PC-3 (cell line): ENCODE data around the gene ACAN. TPM values are rescaled to one million over a fixed set of nuclear protein-coding genes. Genes with fewer than 3 reads are reported as not detected.

Experiments
- ATAC-seq: fragments of 200-7000 bp; cut with Tn5 transposase; 2 replicates; pipeline ENCODE4 v1.9.1; 2020; ENCODE audit warnings: mild to moderate bottlenecking, moderate library complexity
- BruUV-seq: library from RNA; stranded (reverse); fragments of 400-500 nt; replicated peaks from 2 replicates; lab custom pipeline; 2021; lab: Mats Ljungman, UMichigan
- CTCF ChIA-PET: fragments of 300-600 bp; sonication (Branson Sonifier 250); formaldehyde crosslinking; loops from one replicate; lab custom pipeline; 2022; ENCODE audit warnings: antibody characterized with exemption; lab: Charles Lee
- POLR2A ChIA-PET: fragments of 300-600 bp; sonication (Branson Sonifier 250); formaldehyde crosslinking; loops from one replicate; lab custom pipeline; 2022; ENCODE audit warnings: antibody characterized with exemption; ENCODE audit not compliant: unreplicated experiment; lab: Charles Lee
- DNase-seq: peaks from one replicate; pipeline ENCODE4 v3.0.0-alpha.2; 2015
- H2AFZ ChIP-seq: fragments of 300-600 bp; sonication (generic); 2 replicates; pipeline ENCODE4 v1.6.0; 2016; ENCODE audit warnings: antibody characterized with exemption, low read length
- H3F3A ChIP-seq: fragments of 300-600 bp; sonication (generic); one replicate; pipeline ENCODE4 v1.6.0; 2017; ENCODE audit warnings: antibody characterized with exemption, low read length, control low read depth, mild to moderate bottlenecking; ENCODE audit not compliant: unreplicated experiment
- H3K27ac ChIP-seq: fragments of 300-600 bp; sonication (generic); 2 replicates; pipeline ENCODE4 v1.5.1; 2016; ENCODE audit warnings: mild to moderate bottlenecking, low read length
- H3K27me3 ChIP-seq: fragments of 300-600 bp; sonication (generic); 2 replicates; pipeline ENCODE4 v1.6.1; 2016; ENCODE audit warnings: low read length, mixed read lengths
- H3K36me3 ChIP-seq: fragments of 300-600 bp; sonication (generic); 2 replicates; pipeline ENCODE4 v1.6.1; 2016; ENCODE audit warnings: low read depth, mixed run types, low read length, mixed read lengths
- H3K4me1 ChIP-seq: fragments of 300-600 bp; sonication (generic); 2 replicates; pipeline ENCODE4 v1.5.1; 2016; ENCODE audit warnings: low read length; ENCODE audit not compliant: insufficient read depth
- H3K4me2 ChIP-seq: fragments of 300-600 bp; sonication (generic); 2 replicates; pipeline ENCODE4 v1.6.0; 2016; ENCODE audit warnings: low read length
- H3K4me3 ChIP-seq: fragments of 300-600 bp; sonication (generic); 2 replicates; pipeline ENCODE4 v1.5.1; 2016; ENCODE audit warnings: mild to moderate bottlenecking, low read length, mixed read lengths
- H3K79me2 ChIP-seq: fragments of 300-600 bp; sonication (generic); 2 replicates; pipeline ENCODE4 v1.6.1; 2017; ENCODE audit warnings: low read length, mixed read lengths
- H3K9ac ChIP-seq: fragments of 300-600 bp; sonication (generic); 2 replicates; pipeline ENCODE4 v1.6.0; 2016; ENCODE audit warnings: mild to moderate bottlenecking, low read length
- H3K9me2 ChIP-seq: fragments of 300-600 bp; sonication (generic); replicated peaks from 2 replicates; pipeline ENCODE4 v1.6.1; 2016; ENCODE audit warnings: mixed run types, low read length, mixed read lengths
- H3K9me3 ChIP-seq: fragments of 300-600 bp; sonication (generic); 2 replicates; pipeline ENCODE4 v1.6.1; 2016; ENCODE audit warnings: low read length, mixed read lengths
- H4K20me1 ChIP-seq: fragments of 300-600 bp; sonication (generic); 2 replicates; pipeline ENCODE4 v1.6.1; 2016; ENCODE audit warnings: low read length, mixed read lengths
- CTCF ChIP-seq: fragments of 300-600 bp; sonication (generic); conservative IDR thresholded peaks from 2 replicates; pipeline ENCODE4 v1.5.1; 2017; ENCODE audit warnings: antibody characterized with exemption, low read depth, mild to moderate bottlenecking, low read length
- EZH2 ChIP-seq: fragments of 300-600 bp; sonication (generic); IDR thresholded peaks from one replicate; pipeline ENCODE4 v1.6.1; 2017; ENCODE audit warnings: antibody characterized with exemption, mild to moderate bottlenecking, low read length; ENCODE audit not compliant: unreplicated experiment
- EZH2phosphoT487 ChIP-seq: fragments of 300-600 bp; sonication (generic); IDR thresholded peaks from 2 replicates; pipeline ENCODE4 v1.6.1; 2018; ENCODE audit warnings: mild to moderate bottlenecking, antibody characterized with exemption, low read length, borderline replicate concordance
- intact Hi-C: fragments of 100-400 bp; cut with micrococcal nuclease; formaldehyde crosslinking; loops from 2 replicates; pipeline ENCODE4 v1.9.0; 2023
- total RNA-seq: library from RNA; depleted of rRNA; stranded (reverse); fragments of >200 nt; gene quantifications from 2 replicates; pipeline ENCODE4 v1.2.3, GENCODE V29; 2014

Gene ACAN
- total RNA-seq, 1 experiment from 2014 or later = not detected

GRCh38 chr15:88913017-88913849 lies 110.0 kb downstream of the ACAN start, which contains the start of gene MFGE8:
Gene MFGE8 (minus strand): TSS chr15:88913379. CDS start chr15:88913319, 60 bp downstream.
- Histone ChIP-seq H3K9ac (peak within 1 kb of the TSS; percentile 62), H3F3A (no peaks in the 10 kb centered on the region), H3K27me3 (no peaks in the 10 kb centered on the region), H3K9me3 (no peaks in the 10 kb centered on the region), H3K36me3 (no peaks in the 10 kb centered on the region), H2AFZ (peak within 1 kb of the TSS; percentile 97), H3K9me2 (no peaks in the 10 kb centered on the region), H3K4me3 (peak within 1 kb of the TSS; percentile 84), H4K20me1 (no peaks in the 10 kb centered on the region), H3K79me2 (no peaks in the 10 kb centered on the region), H3K4me2 (peak within 1 kb of the TSS; percentile 96), H3K4me1 (peaks cover 26% of the 10 kb centered on the region), H3K27ac (no peak within 1 kb of the TSS)
- peak; percentile 52 for DNase-seq
- TF ChIP-seq EZH2 = no peak
- POLR2A ChIA-PET = no interaction called here
- no TSS peak for BruUV-seq
- ATAC-seq = peak; percentile 84
- intact Hi-C loops = no loop called here
- CTCF ChIA-PET = no interaction called here

GRCh38 chr15:88913850-88914169 lies 110.6 kb downstream of the ACAN start:
- no peaks in the 10 kb centered on the region for H3K36me3 ChIP-seq
- H3K4me2 ChIP-seq = peak overlapping the region; percentile 96
- H3K9me3 ChIP-seq = no peaks in the 10 kb centered on the region
- H3F3A ChIP-seq = no peaks in the 10 kb centered on the region
- ATAC-seq (no peak), DNase-seq (no peak)
- TF ChIP-seq EZH2phosphoT487 (no peak), CTCF (no peak), EZH2 (no peak)
- H3K27ac ChIP-seq = no peak overlapping the region
- peak overlapping the region; percentile 62; the same call in 1 of the 2 replicates for H3K9ac ChIP-seq
- ChIA-PET POLR2A (no interaction called here), CTCF (no interaction called here)
- peak overlapping the region; percentile 97 for H2AFZ ChIP-seq
- no peaks in the 10 kb centered on the region for H3K27me3 ChIP-seq
- no peaks in the 10 kb centered on the region for H3K9me2 ChIP-seq
- H3K79me2 ChIP-seq = no peaks in the 10 kb centered on the region
- peak overlapping the region; percentile 84 for H3K4me3 ChIP-seq
- intact Hi-C loops = no loop called here
- no TSS peak for BruUV-seq
- H3K4me1 ChIP-seq = peaks cover 32% of the 10 kb centered on the region
- H4K20me1 ChIP-seq = no peaks in the 10 kb centered on the region

GRCh38 chr15:88915354-88915753 lies 112.1 kb downstream of the ACAN start:
- CTCF ChIA-PET = no interaction called here
- H3K9me3 ChIP-seq = no peaks in the 10 kb centered on the region
- TF ChIP-seq EZH2phosphoT487 = no peak
- TF ChIP-seq EZH2 = no peak
- TF ChIP-seq CTCF = no peak
- DNase-seq (no peak), ATAC-seq (no peak)
- H3K4me1 ChIP-seq = peaks cover 45% of the 10 kb centered on the region
- H2AFZ ChIP-seq = no peak overlapping the region
- intact Hi-C loops = no loop called here
- no peak overlapping the region for H3K4me2 ChIP-seq
- POLR2A ChIA-PET = no interaction called here
- H3K27me3 ChIP-seq = no peaks in the 10 kb centered on the region
- H3K79me2 ChIP-seq = no peaks in the 10 kb centered on the region
- no peaks in the 10 kb centered on the region for H3K36me3 ChIP-seq
- H3K9ac ChIP-seq = no peak overlapping the region
- H3K9me2 ChIP-seq = no peaks in the 10 kb centered on the region
- no peaks in the 10 kb centered on the region for H4K20me1 ChIP-seq
- H3F3A ChIP-seq = no peaks in the 10 kb centered on the region
- no TSS peak for BruUV-seq
- no peak overlapping the region for H3K4me3 ChIP-seq
- no peak overlapping the region for H3K27ac ChIP-seq
